SK-N-SH treated with all-trans-retinoic acid at 6 μM for 48 hours (cell line): ENCODE data around the gene SBK1.

Experiments used
- CSDC2 ChIP-seq: fragments of 250-450 bp; sonication (Bioruptor Pico); IDR thresholded peaks from 2 replicates; pipeline ENCODE4 v1.5.0; 2020; ENCODE audit warnings: mild to moderate bottlenecking, moderate library complexity
- SNAI2 ChIP-seq: fragments of 250-450 bp; sonication (Bioruptor Pico); IDR thresholded peaks from 2 replicates; pipeline ENCODE4 v1.5.0; 2020; ENCODE audit warnings: mild to moderate bottlenecking, moderate library complexity
- ZFP3 ChIP-seq: fragments of 250-450 bp; sonication (Bioruptor Pico); IDR thresholded peaks from 2 replicates; pipeline ENCODE4 v1.5.0; 2020; ENCODE audit warnings: mild to moderate bottlenecking, moderate library complexity
- TF ChIP-seq, protein P1 (sequence below): fragments of 250-450 bp; sonication (Bioruptor Pico); IDR thresholded peaks from 2 replicates; pipeline ENCODE4 v1.5.0; 2020; ENCODE audit warnings: mild to moderate bottlenecking, moderate library complexity
- TF ChIP-seq, protein P2 (sequence below): fragments of 250-450 bp; sonication (Bioruptor Pico); IDR thresholded peaks from 2 replicates; pipeline ENCODE4 v1.5.1; 2020; ENCODE audit warnings: low read depth, mild to moderate bottlenecking, moderate library complexity

DNA sequence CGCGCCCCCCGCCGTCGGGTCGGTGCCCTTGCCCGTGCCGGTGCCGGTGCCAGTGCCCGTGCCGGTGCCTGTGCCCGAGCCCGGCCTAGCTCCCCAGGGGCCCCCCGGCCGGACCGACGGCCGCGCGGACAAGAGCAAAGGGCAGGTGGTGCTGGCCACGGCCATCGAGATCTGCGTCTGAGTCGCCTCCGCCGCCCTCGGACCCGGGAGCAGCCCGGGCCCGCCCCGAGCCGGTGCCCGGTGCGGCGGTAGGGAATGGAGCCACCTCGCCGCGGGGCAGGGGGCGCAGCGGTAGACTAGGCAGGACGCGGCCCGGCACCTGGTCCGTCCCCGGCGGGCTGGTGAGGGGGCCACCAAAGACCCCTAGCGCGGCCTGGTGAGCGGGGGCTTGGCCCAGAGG lies 28.4 kb downstream of the SBK1 start:
- TF ChIP-seq CSDC2 (CRISPR knock-in tag): no peak
- TF ChIP-seq SNAI2 (CRISPR knock-in tag): no peak
- TF ChIP-seq, protein P1, sequence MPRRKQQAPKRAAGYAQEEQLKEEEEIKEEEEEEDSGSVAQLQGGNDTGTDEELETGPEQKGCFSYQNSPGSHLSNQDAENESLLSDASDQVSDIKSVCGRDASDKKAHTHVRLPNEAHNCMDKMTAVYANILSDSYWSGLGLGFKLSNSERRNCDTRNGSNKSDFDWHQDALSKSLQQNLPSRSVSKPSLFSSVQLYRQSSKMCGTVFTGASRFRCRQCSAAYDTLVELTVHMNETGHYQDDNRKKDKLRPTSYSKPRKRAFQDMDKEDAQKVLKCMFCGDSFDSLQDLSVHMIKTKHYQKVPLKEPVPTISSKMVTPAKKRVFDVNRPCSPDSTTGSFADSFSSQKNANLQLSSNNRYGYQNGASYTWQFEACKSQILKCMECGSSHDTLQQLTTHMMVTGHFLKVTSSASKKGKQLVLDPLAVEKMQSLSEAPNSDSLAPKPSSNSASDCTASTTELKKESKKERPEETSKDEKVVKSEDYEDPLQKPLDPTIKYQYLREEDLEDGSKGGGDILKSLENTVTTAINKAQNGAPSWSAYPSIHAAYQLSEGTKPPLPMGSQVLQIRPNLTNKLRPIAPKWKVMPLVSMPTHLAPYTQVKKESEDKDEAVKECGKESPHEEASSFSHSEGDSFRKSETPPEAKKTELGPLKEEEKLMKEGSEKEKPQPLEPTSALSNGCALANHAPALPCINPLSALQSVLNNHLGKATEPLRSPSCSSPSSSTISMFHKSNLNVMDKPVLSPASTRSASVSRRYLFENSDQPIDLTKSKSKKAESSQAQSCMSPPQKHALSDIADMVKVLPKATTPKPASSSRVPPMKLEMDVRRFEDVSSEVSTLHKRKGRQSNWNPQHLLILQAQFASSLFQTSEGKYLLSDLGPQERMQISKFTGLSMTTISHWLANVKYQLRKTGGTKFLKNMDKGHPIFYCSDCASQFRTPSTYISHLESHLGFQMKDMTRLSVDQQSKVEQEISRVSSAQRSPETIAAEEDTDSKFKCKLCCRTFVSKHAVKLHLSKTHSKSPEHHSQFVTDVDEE (CRISPR knock-in tag): no peak
- TF ChIP-seq ZFP3 (CRISPR knock-in tag): no peak
- TF ChIP-seq, protein P2, sequence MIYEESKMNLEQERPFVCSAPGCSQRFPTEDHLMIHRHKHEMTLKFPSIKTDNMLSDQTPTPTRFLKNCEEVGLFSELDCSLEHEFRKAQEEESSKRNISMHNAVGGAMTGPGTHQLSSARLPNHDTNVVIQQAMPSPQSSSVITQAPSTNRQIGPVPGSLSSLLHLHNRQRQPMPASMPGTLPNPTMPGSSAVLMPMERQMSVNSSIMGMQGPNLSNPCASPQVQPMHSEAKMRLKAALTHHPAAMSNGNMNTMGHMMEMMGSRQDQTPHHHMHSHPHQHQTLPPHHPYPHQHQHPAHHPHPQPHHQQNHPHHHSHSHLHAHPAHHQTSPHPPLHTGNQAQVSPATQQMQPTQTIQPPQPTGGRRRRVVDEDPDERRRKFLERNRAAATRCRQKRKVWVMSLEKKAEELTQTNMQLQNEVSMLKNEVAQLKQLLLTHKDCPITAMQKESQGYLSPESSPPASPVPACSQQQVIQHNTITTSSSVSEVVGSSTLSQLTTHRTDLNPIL (CRISPR knock-in tag): no peak
